Caco-2 (cell line): Measurements from ENCODE around the gene KRTAP5-6. TPM values are rescaled to one million over a fixed set of nuclear protein-coding genes. Genes with fewer than 3 reads are reported as not detected.

ENCODE experiments used
- BruUV-seq: library from RNA; stranded (reverse); fragments of 400-500 nt; replicated peaks from 2 replicates; lab custom pipeline; 2021; lab: Mats Ljungman, UMichigan
- CTCF ChIA-PET: fragments of 300-600 bp; sonication (Branson Sonifier 250); formaldehyde crosslinking; loops from one replicate; lab custom pipeline; 2022; ENCODE audit warnings: antibody characterized with exemption; lab: Charles Lee
- POLR2A ChIA-PET: fragments of 300-600 bp; sonication (Branson Sonifier 250); formaldehyde crosslinking; loops from one replicate; lab custom pipeline; 2022; ENCODE audit warnings: antibody characterized with exemption; lab: Charles Lee
- DNase-seq, 2 experiments: peaks; one replicate each; pipeline versions ENCODE4 v3.0.0 to v3.0.0-alpha.2; 2020 to 2022
- H3K27me3 ChIP-seq: replicated peaks from 2 replicates; pipeline ENCODE4 v1.6.0; 2011; ENCODE audit warnings: low read length; ENCODE audit not compliant: control insufficient read depth, insufficient read depth
- H3K36me3 ChIP-seq: 2 replicates; pipeline ENCODE4 v1.5.1; 2011; ENCODE audit warnings: low read length; ENCODE audit not compliant: control insufficient read depth, insufficient read depth
- H3K4me1 ChIP-seq: fragments of 250-450 bp; sonication (Bioruptor Pico); 2 replicates; pipeline ENCODE4 v1.5.1; 2020; ENCODE audit warnings: mild to moderate bottlenecking
- H3K4me3 ChIP-seq: 2 replicates; pipeline ENCODE4 v1.5.1; 2011; ENCODE audit warnings: low read depth, mild to moderate bottlenecking, control low read depth, low read length
- H3K9me3 ChIP-seq: fragments of 250-450 bp; sonication (Bioruptor Pico); 2 replicates; pipeline ENCODE4 v1.5.1; 2020; ENCODE audit warnings: mild to moderate bottlenecking, moderate library complexity
- H3K27ac Mint-ChIP-seq: one replicate; pipeline ENCODE4 v1.8.0; 2022; ENCODE audit warnings: mixed read lengths; ENCODE audit not compliant: unreplicated experiment
- H3K27me3 Mint-ChIP-seq: one replicate; pipeline ENCODE4 v1.8.0; 2022; ENCODE audit warnings: mixed read lengths; ENCODE audit not compliant: insufficient read depth, unreplicated experiment
- H3K36me3 Mint-ChIP-seq: one replicate; pipeline ENCODE4 v1.8.0; 2022; ENCODE audit warnings: mild to moderate bottlenecking, mixed read lengths; ENCODE audit not compliant: insufficient read depth, unreplicated experiment
- H3K4me1 Mint-ChIP-seq: one replicate; pipeline ENCODE4 v1.8.0; 2022; ENCODE audit warnings: low read depth, mixed read lengths; ENCODE audit not compliant: unreplicated experiment
- H3K4me3 Mint-ChIP-seq: one replicate; pipeline ENCODE4 v1.8.0; 2022; ENCODE audit warnings: mild to moderate bottlenecking, moderate library complexity, mixed read lengths; ENCODE audit not compliant: unreplicated experiment
- H3K9me3 Mint-ChIP-seq: one replicate; pipeline ENCODE4 v1.8.0; 2022; ENCODE audit warnings: mixed read lengths; ENCODE audit not compliant: unreplicated experiment
- CTCF ChIP-seq, 2 experiments: fragments of 200-600 bp in 1 of 2; IDR thresholded peaks; 1 replicate in 1 of 2; 2 replicates in 1 of 2; pipeline versions ENCODE4 v1.5.1 to v1.8.0; 2011 to 2022; ENCODE audit warnings: antibody characterized with exemption in 1 of 2, control low read depth in 1 of 2, inconsistent platforms in 1 of 2, low read depth in 1 of 2, low read length in 1 of 2, mild to moderate bottlenecking in 1 of 2, moderate library complexity in 1 of 2; ENCODE audit not compliant: insufficient read depth in 1 of 2, severe bottlenecking in 1 of 2, unreplicated experiment in 1 of 2
- intact Hi-C: fragments of 100-400 bp; cut with micrococcal nuclease; formaldehyde crosslinking; loops from one replicate; pipeline ENCODE4 v1.10.0; 2022; ENCODE audit not compliant: unreplicated experiment
- total RNA-seq: library from RNA; stranded (reverse); gene quantifications from 2 replicates; pipeline ENCODE4 v1.2.3, GENCODE V29; 2022

KRTAP5-6 gene
- total RNA-seq, 1 experiment from 2014 or later = not detected

- H3K27me3 Mint-ChIP-seq = no peaks in the 10 kb centered on the region
- peaks cover 3% of the 10 kb centered on the region for H3K4me1 Mint-ChIP-seq
- Histone ChIP-seq H3K4me3 (no peak overlapping the region), H3K36me3 (no peaks in the 10 kb centered on the region), H3K4me1 (peaks cover 15% of the 10 kb centered on the region), H3K9me3 (no peaks in the 10 kb centered on the region), H3K27me3 (no peaks in the 10 kb centered on the region)
- DNase-seq = no peak
- BruUV-seq = no TSS peak
- intact Hi-C loops = no loop called here
- H3K27ac Mint-ChIP-seq = no peak overlapping the region
- H3K9me3 Mint-ChIP-seq = no peaks in the 10 kb centered on the region
- CTCF ChIA-PET = interaction anchor here (1.1 kb wide), 1 partner anchor 186 kb away, joined by 3 read pairs; the partner anchor contains the start of gene SYT8
- H3K36me3 Mint-ChIP-seq = no peaks in the 10 kb centered on the region
- POLR2A ChIA-PET = no interaction called here
- no peak for TF ChIP-seq CTCF (IDR thresholded peaks at IDR 0.05; ENCODE audit: insufficient read depth in 1 of 2, low read depth in 1 of 2, low read length in 1 of 2, severe bottlenecking in 1 of 2, unreplicated experiment in 1 of 2)
- no peak overlapping the region for H3K4me3 Mint-ChIP-seq
These were observed 48.2 kb upstream of the KRTAP5-6 start for GRCh38 chr11:1648653-1649420.

- Mint-ChIP-seq H3K27me3 (no peaks in the 10 kb centered on the region), H3K27ac (no peak overlapping the region), H3K4me3 (no peak overlapping the region), H3K4me1 (peaks cover 17% of the 10 kb centered on the region), H3K36me3 (no peaks in the 10 kb centered on the region), H3K9me3 (no peaks in the 10 kb centered on the region)
- Histone ChIP-seq H3K4me1 (peaks cover 29% of the 10 kb centered on the region), H3K4me3 (no peak overlapping the region), H3K9me3 (no peaks in the 10 kb centered on the region), H3K36me3 (no peaks in the 10 kb centered on the region), H3K27me3 (no peaks in the 10 kb centered on the region)
- no peak for TF ChIP-seq CTCF (IDR thresholded peaks at IDR 0.05; ENCODE audit: insufficient read depth in 1 of 2, low read depth in 1 of 2, low read length in 1 of 2, severe bottlenecking in 1 of 2, unreplicated experiment in 1 of 2)
- no TSS peak for BruUV-seq
- ChIA-PET CTCF (interaction anchor here (0.6 to 5.5 kb wide), 5 partner anchors 78 to 501 kb away, joined by 3 to 188 read pairs (median 4); partner anchors contain the start of gene DUSP8), POLR2A (no interaction called here)
- DNase-seq = no peak
- intact Hi-C loops = no loop called here
These were observed 46.7 kb upstream of the KRTAP5-6 start for GRCh38 chr11:1650034-1650917.

GRCh38 chr11:1650918-1651262 lies 46.1 kb upstream of the KRTAP5-6 start:
- ChIA-PET POLR2A (no interaction called here), CTCF (interaction anchor here (0.6 to 5.5 kb wide), 6 partner anchors 11 to 500 kb away, joined by 3 to 188 read pairs (median 4); partner anchors contain the start of gene DUSP8)
- peaks cover 35% of the 10 kb centered on the region for H3K4me1 ChIP-seq
- Mint-ChIP-seq H3K36me3 (no peaks in the 10 kb centered on the region), H3K27me3 (no peaks in the 10 kb centered on the region), H3K4me3 (no peak overlapping the region), H3K9me3 (no peaks in the 10 kb centered on the region), H3K4me1 (peaks cover 17% of the 10 kb centered on the region), H3K27ac (no peak overlapping the region)
- peak in 1 of 2 experiments; percentile 30 for DNase-seq
- H3K27me3 ChIP-seq = no peaks in the 10 kb centered on the region
- no peak overlapping the region for H3K4me3 ChIP-seq
- no peaks in the 10 kb centered on the region for H3K9me3 ChIP-seq
- H3K36me3 ChIP-seq = no peaks in the 10 kb centered on the region
- BruUV-seq = no TSS peak
- no peak for TF ChIP-seq CTCF (IDR thresholded peaks at IDR 0.05; ENCODE audit: insufficient read depth in 1 of 2, low read depth in 1 of 2, low read length in 1 of 2, severe bottlenecking in 1 of 2, unreplicated experiment in 1 of 2)
- intact Hi-C loops = no loop called here
